NCI-H226 (cell line): ENCODE results near the gene SYK.

Experiments
- DNase-seq: peaks from one replicate; pipeline ENCODE4 v3.0.0-alpha.2; 2015

The SYK gene

GRCh38 chr9:90826326-90827020, 24.9 kb downstream of the SYK start:
- DNase-seq: no peak

GRCh38 chr9:90827181-90827871, 25.7 kb downstream of the SYK start:
- DNase-seq: no peak

- DNase-seq: no peak
Observed at GRCh38 chr9:90830051-90830450, 28.4 kb downstream of the SYK start.

- DNase-seq: no peak
Observed at GRCh38 chr9:90830977-90831376, 29.4 kb downstream of the SYK start.

- DNase-seq: no peak
Observed at GRCh38 chr9:90832261-90832660, 30.6 kb downstream of the SYK start.

GRCh38 chr9:90834828-90835595, 33.4 kb downstream of the SYK start:
- no peak for DNase-seq

GRCh38 chr9:90836411-90837080, 34.9 kb downstream of the SYK start:
- no peak for DNase-seq

GRCh38 chr9:90838098-90838497, 36.5 kb downstream of the SYK start:
- DNase-seq: no peak

GRCh38 chr9:90838581-90839154, 37.0 kb downstream of the SYK start:
- DNase-seq: no peak

- no peak for DNase-seq
Observed at GRCh38 chr9:90839183-90839728, 37.6 kb downstream of the SYK start.

GRCh38 chr9:90840696-90841095, 39.1 kb downstream of the SYK start:
- no peak for DNase-seq

GRCh38 chr9:90841213-90841612, 39.6 kb downstream of the SYK start:
- no peak for DNase-seq

- no peak for DNase-seq
Observed at GRCh38 chr9:90841615-90842014, 40.0 kb downstream of the SYK start.

- DNase-seq: no peak
Observed at GRCh38 chr9:90842176-90842777, 40.7 kb downstream of the SYK start.

- DNase-seq: no peak
Observed at GRCh38 chr9:90842996-90843395, 41.4 kb downstream of the SYK start.

GRCh38 chr9:90843525-90843924, 41.9 kb downstream of the SYK start:
- DNase-seq: no peak

- no peak for DNase-seq
Observed at GRCh38 chr9:90844326-90844725, 42.7 kb downstream of the SYK start.

- no peak for DNase-seq
Observed at GRCh38 chr9:90846770-90847419, 45.3 kb downstream of the SYK start.

GRCh38 chr9:90847971-90848370, 46.4 kb downstream of the SYK start:
- no peak for DNase-seq

GRCh38 chr9:90848866-90849265, 47.2 kb downstream of the SYK start:
- DNase-seq: no peak

- DNase-seq: no peak
Observed at GRCh38 chr9:90851444-90851843, 49.8 kb downstream of the SYK start.

GRCh38 chr9:90853945-90854344, 52.3 kb downstream of the SYK start:
- DNase-seq: no peak
